Heart right ventricle (tissue), 16 donors: ENCODE data around the gene MRGPRF. TPM values are rescaled to one million over a fixed set of nuclear protein-coding genes. Genes with fewer than 3 reads are reported as not detected.

Source experiments
- ATAC-seq, 8 donors: fragments of 200-7000 bp; cut with Tn5 transposase; one replicate each; pipeline ENCODE4 v1.9.1; 2020; ENCODE audit warnings: mild to moderate bottlenecking in 8 of 8, moderate library complexity in 8 of 8, moderate number of reproducible peaks in 1 of 8
- DNase-seq, 2 donors: peaks; one replicate each; pipeline ENCODE4 v3.0.0-alpha.2; 2020
- H3K27ac ChIP-seq, 10 donors: fragments of 200-600 bp; sonication (generic) in 2 of 10; one replicate each; pipeline versions ENCODE4 v1.5.0 to v1.8.0; 2020 to 2022; ENCODE audit warnings: mild to moderate bottlenecking in 3 of 10
- H3K27me3 ChIP-seq, 7 donors: fragments of 200-600 bp; one replicate each; pipeline ENCODE4 v1.8.0; 2021 to 2022; ENCODE audit warnings: mild to moderate bottlenecking in 2 of 7
- H3K36me3 ChIP-seq, 9 donors: fragments of 200-600 bp; sonication (generic) in 1 of 9; one replicate each; pipeline versions ENCODE4 v1.5.0 to v1.8.0; 2020 to 2022; ENCODE audit warnings: mild to moderate bottlenecking in 2 of 9
- H3K4me1 ChIP-seq, 9 donors: fragments of 200-600 bp; sonication (generic) in 1 of 9; one replicate each; pipeline versions ENCODE4 v1.5.0 to v1.8.0; 2020 to 2022; ENCODE audit warnings: mild to moderate bottlenecking in 4 of 9
- H3K4me3 ChIP-seq, 10 donors: fragments of 200-600 bp; sonication (generic) in 2 of 10; one replicate each; pipeline versions ENCODE4 v1.5.0 to v1.8.0; 2020 to 2022; ENCODE audit warnings: mild to moderate bottlenecking in 7 of 10, moderate library complexity in 2 of 10
- H3K9me3 ChIP-seq, 11 donors: fragments of 200-600 bp in 10 of 11; sonication (generic) in 2 of 11; one replicate each; pipeline versions ENCODE4 v1.5.0 to v1.8.0; 2013 to 2022; ENCODE audit warnings: mild to moderate bottlenecking in 2 of 11, control low read depth in 1 of 11, moderate library complexity in 1 of 11
- WGBS, 2 donors: extraction: QIAGEN DNeasy Blood & Tissue Kit; methylation state at CpG; one replicate each; pipeline ENCODE4 v1.1.7; 2013; ENCODE audit warnings: inconsistent platforms in 1 of 2; 5-methylcytosine and 5-hydroxymethylcytosine counted together
- intact Hi-C, 10 donors: fragments of 100-400 bp; cut with DNase I; formaldehyde crosslinking; loops; one replicate each; pipeline versions ENCODE4 v1.11.1 to v1.14.2; 2022
- polyA plus RNA-seq, 2 donors: library from polyadenylated mRNA; stranded (reverse); fragments of 200-250 nt; gene quantifications; one replicate each; pipeline ENCODE4 v1.2.3, GENCODE V29; 2013
- total RNA-seq, 10 donors: library from RNA; stranded (reverse); fragmentation: NEBNext Ultra II Directional in 3 of 10; extraction: Animal tissue kit (Norgen Biotek cat#: 25700) in 3 of 10; gene quantifications; one replicate each; pipeline versions ENCODE4 v1.2.1 to v1.2.4, GENCODE V29; 2021 to 2023
- TF ChIP-seq, protein P1 (sequence below), 9 donors: fragments of 200-600 bp; sonication (generic) in 2 of 9; IDR thresholded peaks; one replicate each; pipeline versions ENCODE4 v1.5.0 to v1.8.0; 2021 to 2022; ENCODE audit warnings: antibody characterized with exemption in 9 of 9, mild to moderate bottlenecking in 5 of 9, moderate library complexity in 1 of 9
- donor health status: Arrhythmogenic right ventricular cardiomyopathy.
- donor health status: ischemic (EF 13 %, LVEDD 7.1; RV severe dilation, severe dysfunction).
- donor health status: healthy with polysubstance abuse.
- donor health status: DM: no; HTN: yes; CAD: no.
- donor health status: DM: no; HTN: no; CAD: no.
- donor health status: ischemic (EF 25% LVEDD 6.9; RV normal size, moderate dysfunction).
- donor health status: ischemic (EF 25% LVEDD 5.7; RV mildly dilated, moderate dysfunction).
- donor health status: healthy.
- donor health status: DM: yes; HTN: yes; CAD: no.
- donor health status: Ischemic cardiomyopathy.
- donor health status: ischemic (EF 35%, LVEDD 5.7; RV mildly dilated, moderate dysfunction).
- donor health status: nonischemic (EF 11% LVEDD 7.7; RV severe dilation, severe dysfunction).
- donor health status: DM: yes; HTN: yes; CAD: no.
- donor health status: PGD.
- donor health status: ischemic (EF 29% LVEDD 5.4; RV normal size, mild dysfunction).
- donor health status: nonischemic (EF 23%, LVEDD 6.1; RV moderate dilation, normal function).

The MRGPRF gene
- total and polyA plus RNA-seq, 12 donors, result 0.98 to 10.7 (median 2.4) TPM

DNA sequence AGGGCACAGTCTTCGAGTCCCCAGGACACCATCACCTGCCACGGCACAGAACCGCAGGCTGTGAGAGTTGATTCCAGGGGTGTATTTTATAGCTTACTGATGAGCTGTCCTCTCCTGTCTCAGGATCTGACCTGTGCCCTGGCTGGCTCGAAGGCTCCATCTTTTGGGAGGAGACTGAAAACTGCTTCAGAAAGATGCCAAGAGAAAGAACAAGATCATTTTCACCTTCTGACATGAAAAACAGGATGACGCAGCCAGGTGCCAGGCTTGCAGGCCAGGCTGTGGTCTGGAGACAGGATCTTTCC lies 34.5 kb downstream of the MRGPRF start:
- TF ChIP-seq, protein P1, sequence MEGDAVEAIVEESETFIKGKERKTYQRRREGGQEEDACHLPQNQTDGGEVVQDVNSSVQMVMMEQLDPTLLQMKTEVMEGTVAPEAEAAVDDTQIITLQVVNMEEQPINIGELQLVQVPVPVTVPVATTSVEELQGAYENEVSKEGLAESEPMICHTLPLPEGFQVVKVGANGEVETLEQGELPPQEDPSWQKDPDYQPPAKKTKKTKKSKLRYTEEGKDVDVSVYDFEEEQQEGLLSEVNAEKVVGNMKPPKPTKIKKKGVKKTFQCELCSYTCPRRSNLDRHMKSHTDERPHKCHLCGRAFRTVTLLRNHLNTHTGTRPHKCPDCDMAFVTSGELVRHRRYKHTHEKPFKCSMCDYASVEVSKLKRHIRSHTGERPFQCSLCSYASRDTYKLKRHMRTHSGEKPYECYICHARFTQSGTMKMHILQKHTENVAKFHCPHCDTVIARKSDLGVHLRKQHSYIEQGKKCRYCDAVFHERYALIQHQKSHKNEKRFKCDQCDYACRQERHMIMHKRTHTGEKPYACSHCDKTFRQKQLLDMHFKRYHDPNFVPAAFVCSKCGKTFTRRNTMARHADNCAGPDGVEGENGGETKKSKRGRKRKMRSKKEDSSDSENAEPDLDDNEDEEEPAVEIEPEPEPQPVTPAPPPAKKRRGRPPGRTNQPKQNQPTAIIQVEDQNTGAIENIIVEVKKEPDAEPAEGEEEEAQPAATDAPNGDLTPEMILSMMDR (IDR thresholded peaks at IDR 0.05), result peak in 1 of 9 donors; percentile 13
- Histone ChIP-seq H3K4me1 (peaks cover 0 to 36% (median 15%) of the 10 kb centered on the region in 9 donors), H3K9me3 (peaks cover 0 to 7% (median 0%) of the 10 kb centered on the region in 11 donors), H3K36me3 (no peaks in the 10 kb centered on the region), H3K27me3 (no peaks in the 10 kb centered on the region), H3K4me3 (no peak overlapping the region), H3K27ac (peak overlapping the region in 1 of 10 donors; percentile 11)
- DNase-seq, result no peak
- WGBS, 2 donors, result 70 to 72% methylated on average over 5 of the region's 5 CpGs
- peak in 2 of 8 donors; percentile 9 to 13 for ATAC-seq
- intact Hi-C loops, result no loop called here

DNA sequence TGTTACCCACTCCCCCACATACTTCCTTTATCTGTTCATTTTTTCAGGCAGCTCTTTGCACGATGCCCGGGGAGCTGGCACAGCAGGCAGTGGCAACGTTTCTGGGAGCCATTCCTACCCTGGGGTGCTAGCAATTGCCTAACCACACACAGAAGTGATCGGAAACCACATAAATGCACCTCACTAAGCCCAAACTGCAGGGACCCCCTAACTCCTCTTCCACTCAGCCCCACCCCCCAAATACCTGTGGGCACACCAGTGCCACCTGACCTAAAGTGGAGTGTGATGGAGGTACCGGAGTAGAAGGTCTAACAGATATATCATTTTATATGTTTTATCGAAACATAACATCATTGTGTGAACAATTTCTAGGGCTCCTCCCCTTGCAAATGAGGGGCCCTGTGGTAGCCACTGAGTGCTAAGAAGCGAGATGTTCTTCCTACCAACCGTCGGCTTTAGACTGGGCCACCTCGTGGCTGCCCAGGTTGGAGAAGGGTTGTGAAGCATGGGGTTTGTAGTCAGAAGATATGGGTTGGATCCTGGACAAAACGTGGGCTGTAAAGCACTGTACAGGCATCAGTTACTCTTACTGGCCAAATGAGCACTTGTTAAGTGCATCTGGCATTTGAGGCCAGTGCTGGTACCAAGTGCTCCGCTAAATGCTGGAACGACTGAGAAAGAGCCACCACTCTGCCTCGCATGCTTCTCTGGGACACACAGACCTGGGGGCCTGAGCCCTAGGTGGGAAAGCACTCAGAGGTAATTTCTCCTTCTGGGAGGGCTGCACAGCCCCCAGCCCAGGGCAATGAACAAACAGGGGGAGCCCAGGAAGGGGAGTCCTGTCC lies 35.0 kb downstream of the MRGPRF start:
- peak overlapping the region in 1 of 10 donors; percentile 11 for H3K27ac ChIP-seq

DNA sequence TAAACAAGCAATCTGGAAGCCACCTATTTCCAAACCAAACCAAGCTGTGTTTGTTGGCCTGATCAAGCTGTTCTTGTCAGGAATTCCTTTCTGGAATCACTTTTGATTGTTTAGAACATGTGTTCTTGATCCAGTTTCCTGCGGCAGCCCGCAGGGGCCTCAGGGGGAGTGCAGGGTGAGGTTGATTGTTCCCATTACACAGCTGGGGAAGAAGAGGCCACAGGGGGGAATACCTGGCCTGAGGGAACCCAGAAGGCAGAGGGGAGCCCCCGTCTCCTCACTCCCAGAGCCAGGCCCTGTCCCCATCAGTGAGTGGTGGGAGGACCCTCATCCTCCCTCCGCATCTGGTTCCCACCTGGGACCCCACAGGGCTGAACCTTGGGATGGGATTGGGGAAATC lies 36.5 kb downstream of the MRGPRF start:
- intact Hi-C loops, result no loop called here
- no peak for DNase-seq
- 60 to 63% methylated on average over 4 of the region's 4 CpGs for WGBS, 2 donors
- Histone ChIP-seq H3K9me3 (no peaks in the 10 kb centered on the region), H3K27ac (peak overlapping the region in 1 of 10 donors; percentile 22), H3K4me3 (no peak overlapping the region), H3K27me3 (no peaks in the 10 kb centered on the region), H3K36me3 (no peaks in the 10 kb centered on the region), H3K4me1 (peaks cover 0 to 36% (median 15%) of the 10 kb centered on the region in 9 donors)
- peak in 4 of 8 donors; percentile 18 to 41 (median 22) for ATAC-seq
- TF ChIP-seq, protein P1 (IDR thresholded peaks at IDR 0.05), result no peak

More for the DNA sequence above, 35.0 kb downstream of the MRGPRF start:
- intact Hi-C loops, result no loop called here
- peaks cover 0 to 36% (median 15%) of the 10 kb centered on the region in 9 donors for H3K4me1 ChIP-seq
- ATAC-seq, result no peak
- no peaks in the 10 kb centered on the region for H3K36me3 ChIP-seq
- peaks cover 0 to 7% (median 0%) of the 10 kb centered on the region in 11 donors for H3K9me3 ChIP-seq
- DNase-seq, result no peak
- TF ChIP-seq, protein P1 (IDR thresholded peaks at IDR 0.05), result no peak
- 70 to 75% methylated on average over 14 of the region's 14 CpGs for WGBS, 2 donors
- no peak overlapping the region for H3K4me3 ChIP-seq
- H3K27me3 ChIP-seq, result no peaks in the 10 kb centered on the region

DNA sequence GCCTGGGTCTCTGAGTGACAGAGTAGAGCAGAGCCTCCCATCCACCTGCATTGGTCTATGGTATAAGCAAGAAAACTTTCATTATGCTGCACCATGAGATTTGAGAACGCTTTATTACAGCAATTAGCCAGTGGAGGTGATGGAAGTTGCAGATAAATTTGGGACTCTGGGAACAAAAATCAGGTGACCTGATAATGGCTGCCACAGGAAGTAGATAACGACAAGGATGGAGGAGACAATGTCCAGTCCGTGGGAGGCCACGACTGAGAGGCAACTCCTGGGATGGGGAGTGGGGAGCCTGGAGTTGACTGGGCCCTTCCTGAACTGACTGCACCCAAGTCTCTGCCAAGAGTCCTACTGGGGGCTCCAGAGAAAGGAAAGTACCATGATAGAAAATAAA lies 37.0 kb downstream of the MRGPRF start:
- peaks cover 0 to 36% (median 15%) of the 10 kb centered on the region in 9 donors for H3K4me1 ChIP-seq
- H3K36me3 ChIP-seq, result no peaks in the 10 kb centered on the region
- H3K27me3 ChIP-seq, result peaks cover 0 to 4% (median 0%) of the 10 kb centered on the region in 7 donors
- TF ChIP-seq, protein P1 (IDR thresholded peaks at IDR 0.05), result no peak
- WGBS, 2 donors, result 43 to 45% methylated on average over 4 of the region's 4 CpGs
- no peaks in the 10 kb centered on the region for H3K9me3 ChIP-seq
- DNase-seq (no peak), ATAC-seq (peak in 3 of 8 donors; percentile 13 to 40 (median 17))
- peak overlapping the region in 2 of 10 donors; percentile 22 to 50 for H3K27ac ChIP-seq
- no peak overlapping the region for H3K4me3 ChIP-seq
- intact Hi-C loops, result no loop called here
